Measurements from ENCODE around the gene PRKCE.

PRKCE gene

DNA sequence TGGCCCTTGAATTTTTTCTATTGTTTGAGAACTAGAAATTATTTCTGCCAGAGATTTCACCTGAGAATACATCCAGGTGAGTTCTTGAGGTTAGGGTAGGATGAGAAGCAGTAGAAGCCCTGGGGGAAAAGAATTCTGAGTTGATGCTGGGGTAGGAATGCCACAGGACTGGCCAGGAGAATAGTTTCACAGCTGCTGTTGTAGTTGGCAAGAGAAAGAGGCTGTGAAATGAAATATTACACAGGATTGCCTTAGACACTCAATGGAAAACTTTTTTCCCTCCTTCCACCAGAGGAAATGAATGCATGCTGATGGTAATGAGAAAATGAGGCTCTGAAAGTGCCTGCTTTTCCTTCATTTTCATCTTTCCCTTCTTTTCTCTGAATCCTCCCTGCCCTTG is 54.6 kb downstream of the PRKCE start:
- H3K27me3 ChIP-seq (ENCODE audit: low read depth, low read length): no peaks in the 10 kb centered on the region
- H3K4me3 ChIP-seq (ENCODE audit: low read depth in 1 of 2, low read length in 2 of 2): no peak overlapping the region
- no peaks in the 10 kb centered on the region for H3K9me3 ChIP-seq (ENCODE audit: control insufficient read depth in 1 of 2, low read length in 2 of 2)
- H3K27ac ChIP-seq (ENCODE audit: low read length): no peak overlapping the region
- no peaks in the 10 kb centered on the region for H3K36me3 ChIP-seq (ENCODE audit: control insufficient read depth in 1 of 2, insufficient read depth in 2 of 2, low read length in 2 of 2)
- H3K4me1 ChIP-seq (ENCODE audit: control insufficient read depth in 1 of 2, insufficient read depth in 2 of 2, low read length in 2 of 2): peaks cover 0 to 31% of the 10 kb centered on the region in 2 donors

DNA sequence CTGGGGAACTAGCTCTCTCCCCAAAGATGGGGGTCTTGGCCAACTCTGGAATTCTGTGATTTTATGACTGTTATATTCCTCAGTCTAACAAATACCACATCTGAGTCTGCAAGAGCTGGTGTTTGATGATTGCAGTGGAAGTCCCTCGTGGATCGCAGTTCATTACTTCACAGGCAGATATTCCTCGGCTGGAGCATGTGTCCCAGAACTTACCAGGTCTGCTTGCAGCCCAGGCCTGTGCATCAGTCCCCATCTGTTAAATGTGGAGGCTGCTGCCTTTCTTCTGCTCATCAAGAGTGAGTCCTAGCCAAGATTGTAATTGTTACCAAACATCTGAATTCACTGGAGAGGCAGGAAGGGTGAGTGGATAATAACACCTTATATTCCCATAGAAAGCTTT is 55.5 kb downstream of the PRKCE start:
- H3K4me3 ChIP-seq (ENCODE audit: low read depth in 1 of 2, low read length in 2 of 2): no peak overlapping the region
- H3K4me1 ChIP-seq (ENCODE audit: control insufficient read depth in 1 of 2, insufficient read depth in 2 of 2, low read length in 2 of 2): peaks cover 0 to 31% of the 10 kb centered on the region in 2 donors
- no peak overlapping the region for H3K27ac ChIP-seq (ENCODE audit: low read length)

GRCh38 chr2:45707661-45708060 is 56.2 kb downstream of the PRKCE start:
- H3K4me3 ChIP-seq (ENCODE audit: low read depth in 1 of 2, low read length in 2 of 2): no peak overlapping the region
- H3K36me3 ChIP-seq (ENCODE audit: control insufficient read depth in 1 of 2, insufficient read depth in 2 of 2, low read length in 2 of 2): no peaks in the 10 kb centered on the region
- no peak overlapping the region for H3K27ac ChIP-seq (ENCODE audit: low read length)
- no peaks in the 10 kb centered on the region for H3K27me3 ChIP-seq (ENCODE audit: low read depth, low read length)
- H3K9me3 ChIP-seq (ENCODE audit: control insufficient read depth in 1 of 2, low read length in 2 of 2): no peaks in the 10 kb centered on the region
- peaks cover 0 to 31% of the 10 kb centered on the region in 2 donors for H3K4me1 ChIP-seq (ENCODE audit: control insufficient read depth in 1 of 2, insufficient read depth in 2 of 2, low read length in 2 of 2)

More for the DNA sequence above, 55.5 kb downstream of the PRKCE start:
- H3K27me3 ChIP-seq (ENCODE audit: low read depth, low read length): no peaks in the 10 kb centered on the region
- no peaks in the 10 kb centered on the region for H3K9me3 ChIP-seq (ENCODE audit: control insufficient read depth in 1 of 2, low read length in 2 of 2)
- no peaks in the 10 kb centered on the region for H3K36me3 ChIP-seq (ENCODE audit: control insufficient read depth in 1 of 2, insufficient read depth in 2 of 2, low read length in 2 of 2)

GRCh38 chr2:45708501-45708900 is 57.0 kb downstream of the PRKCE start:
- Histone ChIP-seq H3K27ac (ENCODE audit: low read length) (no peak overlapping the region), H3K4me3 (ENCODE audit: low read depth in 1 of 2, low read length in 2 of 2) (no peak overlapping the region), H3K4me1 (ENCODE audit: control insufficient read depth in 1 of 2, insufficient read depth in 2 of 2, low read length in 2 of 2) (peaks cover 0 to 37% of the 10 kb centered on the region in 2 donors), H3K27me3 (ENCODE audit: low read depth, low read length) (no peaks in the 10 kb centered on the region), H3K36me3 (ENCODE audit: control insufficient read depth in 1 of 2, insufficient read depth in 2 of 2, low read length in 2 of 2) (no peaks in the 10 kb centered on the region), H3K9me3 (ENCODE audit: control insufficient read depth in 1 of 2, low read length in 2 of 2) (no peaks in the 10 kb centered on the region)

- H3K27me3 ChIP-seq (ENCODE audit: low read depth, low read length): no peaks in the 10 kb centered on the region
- H3K27ac ChIP-seq (ENCODE audit: low read length): no peak overlapping the region
- H3K4me3 ChIP-seq (ENCODE audit: low read depth in 1 of 2, low read length in 2 of 2): no peak overlapping the region
- no peaks in the 10 kb centered on the region for H3K9me3 ChIP-seq (ENCODE audit: control insufficient read depth in 1 of 2, low read length in 2 of 2)
- H3K36me3 ChIP-seq (ENCODE audit: control insufficient read depth in 1 of 2, insufficient read depth in 2 of 2, low read length in 2 of 2): no peaks in the 10 kb centered on the region
- H3K4me1 ChIP-seq (ENCODE audit: control insufficient read depth in 1 of 2, insufficient read depth in 2 of 2, low read length in 2 of 2): peaks cover 0 to 39% of the 10 kb centered on the region in 2 donors
Observed at GRCh38 chr2:45709137-45709536, 57.7 kb downstream of the PRKCE start.

DNA sequence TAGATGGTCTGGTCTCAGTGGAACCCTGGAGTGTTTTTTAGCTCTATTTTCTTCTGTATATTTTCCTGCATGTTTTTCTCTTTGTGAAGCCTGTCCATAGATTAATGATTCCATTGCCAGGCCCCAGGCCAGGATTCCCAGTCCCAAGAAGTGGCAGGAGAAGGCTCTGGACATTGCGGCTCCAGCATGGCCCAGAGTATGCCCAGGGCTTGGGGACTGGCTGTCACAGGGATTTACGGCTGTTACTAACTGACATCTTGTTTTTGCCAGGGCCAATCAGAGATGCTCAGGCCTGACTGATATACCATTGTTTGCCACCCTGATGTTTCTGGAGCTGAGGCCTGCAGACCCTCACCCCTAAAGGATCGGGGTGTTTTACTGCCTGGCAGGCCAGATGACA is 59.0 kb downstream of the PRKCE start:
- Histone ChIP-seq H3K36me3 (ENCODE audit: control insufficient read depth in 1 of 2, insufficient read depth in 2 of 2, low read length in 2 of 2) (no peaks in the 10 kb centered on the region), H3K27me3 (ENCODE audit: low read depth, low read length) (no peaks in the 10 kb centered on the region), H3K27ac (ENCODE audit: low read length) (no peak overlapping the region), H3K4me1 (ENCODE audit: control insufficient read depth in 1 of 2, insufficient read depth in 2 of 2, low read length in 2 of 2) (peaks cover 0 to 28% of the 10 kb centered on the region in 2 donors), H3K4me3 (ENCODE audit: low read depth in 1 of 2, low read length in 2 of 2) (no peak overlapping the region), H3K9me3 (ENCODE audit: control insufficient read depth in 1 of 2, low read length in 2 of 2) (no peaks in the 10 kb centered on the region)

GRCh38 chr2:45711224-45711623 is 59.7 kb downstream of the PRKCE start:
- H3K9me3 ChIP-seq (ENCODE audit: control insufficient read depth in 1 of 2, low read length in 2 of 2): no peaks in the 10 kb centered on the region
- no peaks in the 10 kb centered on the region for H3K36me3 ChIP-seq (ENCODE audit: control insufficient read depth in 1 of 2, insufficient read depth in 2 of 2, low read length in 2 of 2)
- H3K27me3 ChIP-seq (ENCODE audit: low read depth, low read length): no peaks in the 10 kb centered on the region
- H3K4me1 ChIP-seq (ENCODE audit: control insufficient read depth in 1 of 2, insufficient read depth in 2 of 2, low read length in 2 of 2): peaks cover 0 to 21% of the 10 kb centered on the region in 2 donors
- no peak overlapping the region for H3K4me3 ChIP-seq (ENCODE audit: low read depth in 1 of 2, low read length in 2 of 2)
- H3K27ac ChIP-seq (ENCODE audit: low read length): no peak overlapping the region

GRCh38 chr2:45712570-45712969 is 61.1 kb downstream of the PRKCE start:
- H3K4me1 ChIP-seq (ENCODE audit: control insufficient read depth in 1 of 2, insufficient read depth in 2 of 2, low read length in 2 of 2): peaks cover 0 to 8% of the 10 kb centered on the region in 2 donors
- no peaks in the 10 kb centered on the region for H3K27me3 ChIP-seq (ENCODE audit: low read depth, low read length)
- no peaks in the 10 kb centered on the region for H3K9me3 ChIP-seq (ENCODE audit: control insufficient read depth in 1 of 2, low read length in 2 of 2)
- H3K27ac ChIP-seq (ENCODE audit: low read length): no peak overlapping the region
- H3K4me3 ChIP-seq (ENCODE audit: low read depth in 1 of 2, low read length in 2 of 2): no peak overlapping the region
- H3K36me3 ChIP-seq (ENCODE audit: control insufficient read depth in 1 of 2, insufficient read depth in 2 of 2, low read length in 2 of 2): no peaks in the 10 kb centered on the region

DNA sequence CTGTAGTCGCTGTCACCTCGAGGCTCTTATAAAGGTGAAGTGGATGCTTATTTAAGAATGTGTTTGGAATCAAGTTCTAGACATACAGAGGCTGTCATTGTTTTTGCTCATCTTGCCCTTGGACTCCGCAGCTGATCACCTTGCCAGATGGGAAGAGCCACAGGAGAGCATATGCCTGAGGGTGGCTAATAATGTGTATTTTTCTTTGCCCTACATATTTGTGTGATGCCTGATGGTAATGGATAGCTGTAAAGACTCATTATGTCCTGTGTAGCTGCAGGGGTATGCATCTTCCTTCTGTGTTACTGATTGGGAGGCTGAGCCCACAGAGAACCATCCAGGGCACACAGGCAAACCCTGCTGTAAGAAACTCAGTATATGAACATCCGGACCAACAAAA is 61.7 kb downstream of the PRKCE start:
- Histone ChIP-seq H3K4me3 (ENCODE audit: low read depth in 1 of 2, low read length in 2 of 2) (no peak overlapping the region), H3K9me3 (ENCODE audit: control insufficient read depth in 1 of 2, low read length in 2 of 2) (no peaks in the 10 kb centered on the region), H3K27me3 (ENCODE audit: low read depth, low read length) (no peaks in the 10 kb centered on the region), H3K36me3 (ENCODE audit: control insufficient read depth in 1 of 2, insufficient read depth in 2 of 2, low read length in 2 of 2) (no peaks in the 10 kb centered on the region), H3K27ac (ENCODE audit: low read length) (no peak overlapping the region), H3K4me1 (ENCODE audit: control insufficient read depth in 1 of 2, insufficient read depth in 2 of 2, low read length in 2 of 2) (peaks cover 0 to 8% of the 10 kb centered on the region in 2 donors)

DNA sequence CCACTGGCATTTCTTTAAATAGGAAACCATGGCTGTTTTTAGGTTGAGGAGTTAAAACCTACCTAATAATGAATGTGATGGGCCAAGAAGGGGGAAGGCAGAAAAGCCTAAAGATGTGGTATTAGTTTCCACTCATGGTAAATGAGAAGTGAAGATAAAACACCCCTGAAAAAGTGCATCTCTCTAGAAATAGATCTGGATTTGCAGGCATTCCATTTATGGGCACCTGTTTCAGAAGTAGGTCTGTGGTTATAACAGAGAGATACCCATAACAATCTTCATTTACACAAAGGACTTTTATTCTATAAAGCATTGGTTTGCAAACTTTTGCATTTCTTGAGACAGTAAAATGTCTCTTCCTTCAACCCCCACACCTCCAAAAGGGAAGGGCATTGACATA is 62.1 kb downstream of the PRKCE start:
- H3K4me1 ChIP-seq (ENCODE audit: control insufficient read depth in 1 of 2, insufficient read depth in 2 of 2, low read length in 2 of 2): peaks cover 0 to 8% of the 10 kb centered on the region in 2 donors
- no peaks in the 10 kb centered on the region for H3K9me3 ChIP-seq (ENCODE audit: control insufficient read depth in 1 of 2, low read length in 2 of 2)
- no peak overlapping the region for H3K27ac ChIP-seq (ENCODE audit: low read length)

DNA sequence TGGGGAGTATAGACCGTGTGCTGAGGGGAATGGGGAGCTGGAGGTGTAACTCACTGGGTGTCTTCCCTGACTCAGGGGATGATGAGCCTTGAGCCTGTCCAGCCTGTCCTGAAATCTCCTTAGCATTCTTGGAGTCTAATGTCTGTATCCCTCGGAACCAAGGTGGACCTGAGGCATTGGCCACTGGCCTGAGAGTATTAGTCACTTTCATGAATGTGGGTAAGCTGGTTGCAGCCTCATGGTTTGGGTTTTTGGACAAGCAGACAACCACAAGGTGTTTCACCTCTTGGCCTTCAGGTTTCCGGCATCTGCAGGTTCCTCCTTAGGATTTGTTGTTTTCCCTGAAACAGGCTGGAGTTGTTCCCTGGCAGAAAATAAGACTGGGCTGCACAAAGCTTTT is 63.2 kb downstream of the PRKCE start:
- Histone ChIP-seq H3K27ac (ENCODE audit: low read length) (no peak overlapping the region), H3K4me1 (ENCODE audit: control insufficient read depth in 1 of 2, insufficient read depth in 2 of 2, low read length in 2 of 2) (peaks cover 0 to 8% of the 10 kb centered on the region in 2 donors), H3K36me3 (ENCODE audit: control insufficient read depth in 1 of 2, insufficient read depth in 2 of 2, low read length in 2 of 2) (no peaks in the 10 kb centered on the region), H3K9me3 (ENCODE audit: control insufficient read depth in 1 of 2, low read length in 2 of 2) (no peaks in the 10 kb centered on the region), H3K27me3 (ENCODE audit: low read depth, low read length) (no peaks in the 10 kb centered on the region), H3K4me3 (ENCODE audit: low read depth in 1 of 2, low read length in 2 of 2) (no peak overlapping the region)

More for the DNA sequence above, 62.1 kb downstream of the PRKCE start:
- H3K36me3 ChIP-seq (ENCODE audit: control insufficient read depth in 1 of 2, insufficient read depth in 2 of 2, low read length in 2 of 2): no peaks in the 10 kb centered on the region
- H3K27me3 ChIP-seq (ENCODE audit: low read depth, low read length): no peaks in the 10 kb centered on the region
- H3K4me3 ChIP-seq (ENCODE audit: low read depth in 1 of 2, low read length in 2 of 2): no peak overlapping the region

DNA sequence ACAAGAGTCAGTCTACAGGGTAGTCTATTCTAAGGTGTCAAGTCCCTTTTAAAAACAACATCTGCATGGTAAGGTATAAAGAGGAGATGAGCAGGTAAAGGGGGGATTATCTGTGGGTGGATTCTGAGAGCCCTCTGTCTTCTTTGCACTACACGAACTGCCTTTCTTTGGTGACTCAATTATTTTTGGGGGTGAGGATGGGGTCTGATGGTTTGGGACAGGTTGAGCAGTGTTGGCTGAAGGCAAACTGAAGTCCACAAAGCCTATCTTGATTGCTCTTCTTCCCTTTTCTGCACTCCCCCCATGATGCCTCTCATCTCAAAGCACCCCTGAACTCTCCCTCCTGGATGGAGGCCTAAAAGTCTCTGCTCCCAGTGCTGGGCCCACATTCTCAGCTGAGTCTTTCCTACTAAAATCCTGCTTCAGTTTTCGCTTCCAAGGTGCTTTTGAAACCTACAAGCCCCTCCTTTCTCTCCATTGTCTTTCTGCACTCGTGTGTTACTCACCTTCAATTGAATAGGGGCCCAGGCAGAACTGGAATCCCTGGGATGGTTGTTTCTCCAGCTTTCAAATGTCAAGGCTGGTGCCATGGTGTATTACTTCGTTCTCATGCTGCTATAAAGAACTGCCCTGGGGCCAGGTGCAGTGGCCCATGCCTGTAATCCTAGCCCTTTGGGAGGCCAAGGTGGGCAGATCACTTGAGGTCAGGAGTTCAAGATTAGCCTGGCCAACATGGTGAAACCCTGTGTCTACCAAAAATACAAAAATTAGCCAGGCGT is 64.3 kb downstream of the PRKCE start:
- Histone ChIP-seq H3K27ac (ENCODE audit: low read length) (no peak overlapping the region), H3K27me3 (ENCODE audit: low read depth, low read length) (no peaks in the 10 kb centered on the region), H3K9me3 (ENCODE audit: control insufficient read depth in 1 of 2, low read length in 2 of 2) (no peaks in the 10 kb centered on the region), H3K4me3 (ENCODE audit: low read depth in 1 of 2, low read length in 2 of 2) (no peak overlapping the region), H3K36me3 (ENCODE audit: control insufficient read depth in 1 of 2, insufficient read depth in 2 of 2, low read length in 2 of 2) (no peaks in the 10 kb centered on the region), H3K4me1 (ENCODE audit: control insufficient read depth in 1 of 2, insufficient read depth in 2 of 2, low read length in 2 of 2) (peaks cover 0 to 12% of the 10 kb centered on the region in 2 donors)
